ENCODE measurements around the gene SUCLG1. TPM values are rescaled to one million over a fixed set of nuclear protein-coding genes. Genes with fewer than 3 reads are reported as not detected.
"Not testable (repeated sequence)": the region's sequence is repeated elsewhere in the genome, so short reads cannot be mapped to it uniquely, and the experiment has no call there.

The SUCLG1 gene
- total RNA-seq: 66.8 and 74.2 TPM in 2 replicates

GRCh38 chr2:84459018-84459943, at the start of gene SUCLG1:
Gene SUCLG1, minus strand, starts transcription at chr2:84459280. Its CDS starts 11 bp downstream, at chr2:84459269.
- DNase-seq (ENCODE audit: low read depth in 2 of 2): peak; percentile 54 to 83

DNA sequence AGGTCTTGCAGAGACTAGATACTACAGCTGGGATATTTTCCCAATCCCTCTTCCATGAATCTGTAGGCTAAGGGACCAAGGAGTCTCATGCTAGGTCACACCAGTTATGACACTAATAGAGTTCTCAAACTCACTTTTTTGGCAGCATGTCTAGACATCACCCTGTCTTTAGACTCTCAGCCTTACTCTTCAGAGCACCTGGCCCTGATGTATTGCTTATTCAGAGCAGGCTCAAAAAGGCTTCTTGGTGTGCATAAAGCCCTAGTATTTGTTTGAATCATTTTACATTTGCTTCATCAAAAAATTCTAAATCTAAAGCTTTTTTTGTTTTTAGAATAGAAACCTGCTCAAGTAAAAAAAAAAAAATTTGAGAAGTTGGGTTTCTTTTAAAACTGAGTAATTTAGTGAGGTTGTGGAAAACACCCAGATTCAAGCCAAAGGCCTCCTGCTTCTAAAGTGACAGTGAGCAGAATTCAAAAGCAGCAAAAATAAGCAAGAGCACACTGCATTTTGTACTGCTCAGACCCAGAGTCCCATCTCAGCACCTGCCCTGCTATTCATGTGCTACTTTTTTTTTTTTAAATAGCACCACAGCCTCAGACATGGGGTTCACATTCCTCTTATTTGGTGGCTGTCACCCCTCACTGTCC, 39.2 kb upstream of the SUCLG1 start:
- no peak for DNase-seq (ENCODE audit: low read depth in 2 of 2)

- no peak for DNase-seq (ENCODE audit: low read depth in 2 of 2)
Measured at GRCh38 chr2:84497285-84497684, 38.2 kb upstream of the SUCLG1 start.

DNA sequence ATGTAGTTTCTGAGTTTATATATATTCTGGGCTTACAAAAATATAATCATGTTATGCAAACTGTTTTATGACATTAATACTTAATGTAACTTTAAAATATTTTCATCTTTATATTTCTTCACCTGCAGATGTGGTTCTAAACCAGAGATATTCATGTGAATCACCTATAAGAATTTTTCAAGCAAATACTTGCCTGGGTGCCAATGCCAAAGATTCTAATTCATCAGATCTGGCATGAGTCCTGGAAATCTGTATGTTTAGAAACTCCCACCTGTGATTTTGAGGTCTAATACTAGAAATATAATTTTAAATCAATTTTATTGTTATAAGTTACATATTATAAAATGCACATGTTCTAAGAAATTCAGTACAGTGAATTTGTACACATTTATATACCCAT, 37.3 kb upstream of the SUCLG1 start:
- DNase-seq (ENCODE audit: low read depth in 2 of 2): no peak

DNA sequence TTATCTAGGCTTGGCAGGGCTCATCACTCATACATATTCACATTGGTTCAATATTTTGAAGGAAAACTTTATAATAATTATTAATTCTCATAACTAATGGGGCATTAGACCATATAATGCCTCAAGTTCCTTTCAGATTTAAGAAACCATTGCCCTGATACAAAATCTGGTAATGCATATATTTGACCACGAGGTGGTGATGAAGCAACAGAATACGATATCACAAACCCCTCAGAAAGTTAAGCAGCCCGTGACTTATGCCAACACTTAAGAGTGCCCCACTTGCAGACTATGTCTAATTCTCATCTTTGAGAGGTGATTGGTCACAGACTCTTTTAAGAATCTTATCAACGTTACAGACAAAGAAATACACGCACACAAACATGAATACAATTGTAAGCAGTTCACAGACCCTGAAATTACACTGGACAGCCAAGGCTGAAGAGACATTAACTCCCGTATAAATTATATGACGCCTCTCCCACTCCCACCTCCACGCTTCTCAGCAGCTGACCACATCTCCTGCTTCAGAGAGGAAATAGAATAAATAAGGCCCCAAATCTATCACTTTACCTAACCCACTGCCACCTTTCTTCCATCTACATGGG, 36.6 kb upstream of the SUCLG1 start:
- peak; percentile 47 to 75 for DNase-seq (ENCODE audit: low read depth in 2 of 2)

DNA sequence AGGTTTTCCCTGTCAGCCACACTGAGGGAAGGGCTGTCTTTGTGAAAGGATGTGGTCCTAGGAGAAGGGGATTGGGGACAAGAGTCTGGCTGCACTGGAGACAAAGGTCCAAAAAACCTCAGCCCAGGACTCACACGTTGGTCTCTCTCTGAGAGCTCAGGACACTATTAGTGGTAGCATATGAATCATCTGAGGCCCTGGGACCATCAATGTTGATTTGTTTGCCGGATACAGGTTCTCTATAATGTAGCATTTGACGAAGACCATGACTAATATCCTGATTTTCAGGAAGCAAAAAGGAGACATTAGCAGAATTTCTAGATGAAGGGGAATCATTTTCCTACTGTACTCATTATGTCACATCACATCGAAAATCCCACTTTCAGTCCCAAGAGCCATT, 35.0 kb upstream of the SUCLG1 start:
- DNase-seq (ENCODE audit: low read depth in 2 of 2): peak; percentile 52 to 83

- DNase-seq (ENCODE audit: low read depth in 2 of 2): peak in 1 of 2 donors; percentile 70
Measured at GRCh38 chr2:84493514-84493913, 34.4 kb upstream of the SUCLG1 start.

- DNase-seq (ENCODE audit: low read depth in 2 of 2): no peak
Measured at GRCh38 chr2:84492571-84492970, 33.5 kb upstream of the SUCLG1 start.

- DNase-seq (ENCODE audit: low read depth in 2 of 2): no peak
Measured at GRCh38 chr2:84491741-84492140, 32.7 kb upstream of the SUCLG1 start.

DNA sequence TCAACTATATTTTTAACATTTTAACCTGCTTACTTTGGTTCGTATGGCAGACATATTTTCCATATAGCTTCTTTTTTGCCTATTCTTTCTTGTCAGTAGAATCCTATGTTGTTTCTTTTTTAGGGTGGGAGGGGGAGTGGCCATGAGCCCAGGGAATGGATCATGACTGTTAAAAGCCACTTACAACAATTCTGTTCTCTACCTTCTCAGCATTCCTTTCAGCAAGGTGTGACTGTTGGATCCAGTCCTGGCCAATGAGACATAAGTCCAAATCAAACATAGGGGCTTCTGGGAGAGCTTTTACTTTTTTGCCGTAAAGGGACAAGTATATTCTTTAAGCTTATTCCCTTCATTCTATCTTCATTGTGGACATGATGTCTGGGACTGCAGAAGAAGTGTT, 32.2 kb upstream of the SUCLG1 start:
- DNase-seq (ENCODE audit: low read depth in 2 of 2): no peak

- DNase-seq (ENCODE audit: low read depth in 2 of 2): no peak
Measured at GRCh38 chr2:84487298-84487996, 28.4 kb upstream of the SUCLG1 start.

DNA sequence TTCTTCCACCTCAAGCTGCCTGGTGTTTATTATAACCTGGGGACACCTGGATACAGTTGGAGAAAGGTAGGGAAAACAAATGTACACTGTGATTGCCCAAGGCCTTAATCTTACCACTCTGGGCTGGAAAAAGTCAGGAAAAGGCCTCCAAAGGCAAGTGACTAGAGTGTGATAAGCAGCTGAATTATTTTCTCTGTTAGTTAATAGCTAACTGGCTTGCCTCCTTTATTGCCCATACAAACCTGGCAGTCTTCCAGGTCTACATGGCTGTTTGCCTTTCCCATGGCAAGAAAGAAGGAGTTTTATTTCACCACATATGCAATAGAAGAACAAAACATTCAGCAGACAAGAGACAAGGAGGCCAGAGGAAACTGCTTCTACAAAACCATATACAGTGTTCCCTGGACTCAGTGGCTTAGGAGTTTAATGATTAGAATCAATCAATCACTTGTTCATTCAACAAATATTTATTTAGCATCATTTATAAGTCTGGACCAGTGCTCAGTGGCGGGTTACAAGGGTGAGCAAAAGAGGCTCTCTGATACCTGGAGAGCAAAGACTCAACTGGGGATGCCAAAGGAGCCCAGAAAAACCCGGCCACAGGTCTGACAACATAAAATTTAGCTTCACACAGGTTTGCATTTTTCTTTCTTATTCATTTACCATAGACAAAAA, 27.5 kb upstream of the SUCLG1 start:
- no peak for DNase-seq (ENCODE audit: low read depth in 2 of 2)

DNA sequence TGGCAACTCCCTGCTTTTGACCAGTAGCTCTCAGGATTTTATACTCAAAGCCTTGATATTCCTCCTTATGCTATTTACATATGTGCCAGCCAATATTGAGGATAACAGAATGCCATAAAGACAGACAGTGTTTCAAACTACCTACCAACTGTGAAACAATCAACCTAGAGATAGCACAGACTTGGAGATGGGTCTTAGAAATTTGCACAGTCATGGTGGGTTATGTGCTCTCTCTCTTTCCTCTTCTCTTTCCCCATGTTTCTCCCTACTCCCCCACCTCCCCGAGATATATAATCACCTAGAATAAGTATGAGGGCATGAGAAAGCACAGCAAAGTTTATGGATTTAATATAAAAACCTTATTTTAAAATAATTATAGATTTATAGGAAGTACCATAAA, 24.2 kb upstream of the SUCLG1 start:
- no peak for DNase-seq (ENCODE audit: low read depth in 2 of 2)

DNA sequence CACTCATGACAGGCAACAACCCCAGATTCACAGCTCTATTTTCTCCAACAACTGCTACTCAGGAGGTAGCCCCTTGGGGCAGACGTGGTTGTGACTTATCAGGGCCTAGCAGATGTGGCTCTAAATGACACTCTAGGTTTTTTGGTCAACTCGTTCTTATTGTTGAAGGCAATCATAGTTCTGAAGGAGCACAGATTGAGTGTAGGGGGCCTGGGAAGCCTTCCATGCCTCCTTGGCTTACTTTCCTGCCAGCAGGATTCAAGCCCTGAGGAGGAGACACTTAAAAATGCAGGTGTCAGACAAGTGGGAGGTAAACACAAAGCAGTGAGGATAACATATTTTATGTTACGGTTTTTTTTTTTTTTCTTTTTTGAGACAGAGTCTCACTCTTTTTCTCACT, 23.5 kb upstream of the SUCLG1 start:
- DNase-seq (ENCODE audit: low read depth in 2 of 2): no peak

DNA sequence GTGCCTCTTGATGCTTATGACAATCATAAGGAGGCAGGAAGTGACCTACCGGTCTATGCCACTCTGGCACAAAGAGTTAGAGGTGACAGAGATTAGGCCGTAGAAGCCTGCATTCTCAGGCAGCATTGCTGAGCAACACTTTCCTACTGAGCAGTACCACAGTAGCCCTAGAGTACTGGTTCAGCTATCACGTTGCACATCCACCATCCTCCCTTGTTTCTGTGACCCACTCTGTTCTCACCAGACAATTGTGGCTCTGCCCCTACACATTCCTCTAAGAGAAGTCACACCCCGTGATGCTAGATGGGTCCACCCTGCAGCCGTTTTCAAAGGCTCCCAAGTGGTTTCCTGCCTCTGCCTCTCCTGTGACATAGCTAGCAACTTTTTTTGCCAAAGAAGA, 22.6 kb upstream of the SUCLG1 start:
- peak in 1 of 2 donors; percentile 5 for DNase-seq (ENCODE audit: low read depth in 2 of 2)

- no peak for DNase-seq (ENCODE audit: low read depth in 2 of 2)
Measured at GRCh38 chr2:84478867-84479266, 19.8 kb upstream of the SUCLG1 start.

GRCh38 chr2:84477886-84478285, 18.8 kb upstream of the SUCLG1 start:
- no peak for DNase-seq (ENCODE audit: low read depth in 2 of 2)

- no peak for DNase-seq (ENCODE audit: low read depth in 2 of 2)
Measured at GRCh38 chr2:84474176-84474575, 15.1 kb upstream of the SUCLG1 start.

- DNase-seq (ENCODE audit: low read depth in 2 of 2): no peak
Measured at GRCh38 chr2:84472856-84473565, 13.9 kb upstream of the SUCLG1 start.

DNA sequence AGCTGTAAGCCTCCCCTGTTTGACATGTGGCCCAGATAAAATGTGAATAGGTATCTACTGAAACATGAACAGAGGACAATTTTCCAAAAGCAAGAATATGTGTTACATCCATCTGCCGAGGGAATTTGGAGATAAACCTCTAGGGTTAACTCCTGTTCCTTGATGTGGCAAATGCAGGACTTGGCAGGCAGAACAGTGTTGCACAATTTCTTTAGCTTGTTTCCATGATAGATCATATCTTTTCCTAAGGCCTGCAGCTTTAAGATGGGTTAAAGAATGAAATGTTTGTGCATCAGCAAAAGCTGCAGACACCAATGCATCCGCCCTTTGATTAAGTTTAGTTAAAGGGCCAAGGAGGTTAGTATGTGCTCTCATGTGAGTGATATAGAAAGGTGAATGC, 13.3 kb upstream of the SUCLG1 start:
- not testable (repeated sequence) for DNase-seq (ENCODE audit: low read depth in 2 of 2)

- DNase-seq (ENCODE audit: low read depth in 2 of 2): no peak
Measured at GRCh38 chr2:84467389-84467788, 8.3 kb upstream of the SUCLG1 start.

All from dermis microvascular lymphatic vessel endothelial cell (primary cell).